Measurements from ENCODE around the gene AXIN2. TPM values are rescaled to one million over a fixed set of nuclear protein-coding genes. Genes with fewer than 3 reads are reported as not detected.

AXIN2 gene
- total RNA-seq, 2 donors from 2014 or later, result 21.2 to 23.5 TPM

DNA sequence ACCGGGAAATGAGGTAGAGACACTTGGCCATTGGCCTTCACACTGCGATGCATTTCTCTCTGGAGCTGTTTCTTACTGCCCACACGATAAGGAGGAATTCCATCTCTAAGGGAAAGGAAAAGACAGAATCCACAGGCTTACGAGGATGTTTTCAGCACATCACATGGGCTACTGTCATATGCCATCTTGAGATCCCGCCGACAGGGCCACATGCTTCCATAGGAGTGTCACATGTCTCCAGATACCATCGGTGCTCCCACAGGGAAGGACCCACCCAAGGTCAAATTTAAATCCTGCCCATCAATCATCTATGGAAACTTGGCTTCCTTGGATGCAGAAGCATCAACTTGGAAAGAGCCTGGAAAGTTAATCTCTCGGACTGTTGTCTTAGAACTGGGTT, 20.0 kb downstream of the AXIN2 start:
- DNase-seq (ENCODE audit: low spot score), result peak; percentile 44
- intact Hi-C loops (cut with DNase I), result no loop called here

DNA sequence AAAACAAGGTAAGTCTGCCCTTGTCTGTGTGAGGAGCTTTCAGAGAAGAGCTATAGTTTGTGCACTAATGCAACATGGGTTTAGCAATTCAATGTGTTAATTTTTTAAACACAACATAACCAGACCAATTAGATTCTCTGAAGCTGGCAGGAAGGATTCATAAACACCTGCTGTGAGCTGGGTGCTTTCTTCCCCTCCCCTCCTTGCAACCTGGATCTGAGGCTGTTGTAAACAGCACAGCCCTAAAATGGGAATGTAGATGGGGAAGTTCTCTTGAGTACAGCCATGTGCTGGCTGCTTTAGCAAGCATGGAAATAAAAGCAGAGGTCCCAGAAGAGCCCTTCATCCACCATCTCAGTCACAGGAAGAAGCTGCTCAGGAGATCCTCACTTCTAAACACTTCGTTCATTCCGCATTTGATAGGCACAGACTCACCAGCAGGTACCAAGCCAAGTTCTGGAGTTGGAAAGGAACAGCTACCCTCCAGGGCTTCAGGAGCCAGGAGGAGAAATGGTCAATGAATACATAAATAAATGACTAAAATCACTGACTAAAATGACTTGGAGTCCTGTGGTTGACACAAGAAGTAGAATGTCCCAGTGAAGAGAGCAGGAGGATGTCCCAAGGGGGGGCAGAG, 21.7 kb downstream of the AXIN2 start:
- intact Hi-C loops (cut with DNase I), result no loop called here
- DNase-seq (ENCODE audit: low spot score), result no peak

- intact Hi-C loops (cut with DNase I), result no loop called here
- peak; percentile 34 for DNase-seq (ENCODE audit: low spot score)
Measured at GRCh38 chr17:65538675-65539529, 22.5 kb downstream of the AXIN2 start.

DNA sequence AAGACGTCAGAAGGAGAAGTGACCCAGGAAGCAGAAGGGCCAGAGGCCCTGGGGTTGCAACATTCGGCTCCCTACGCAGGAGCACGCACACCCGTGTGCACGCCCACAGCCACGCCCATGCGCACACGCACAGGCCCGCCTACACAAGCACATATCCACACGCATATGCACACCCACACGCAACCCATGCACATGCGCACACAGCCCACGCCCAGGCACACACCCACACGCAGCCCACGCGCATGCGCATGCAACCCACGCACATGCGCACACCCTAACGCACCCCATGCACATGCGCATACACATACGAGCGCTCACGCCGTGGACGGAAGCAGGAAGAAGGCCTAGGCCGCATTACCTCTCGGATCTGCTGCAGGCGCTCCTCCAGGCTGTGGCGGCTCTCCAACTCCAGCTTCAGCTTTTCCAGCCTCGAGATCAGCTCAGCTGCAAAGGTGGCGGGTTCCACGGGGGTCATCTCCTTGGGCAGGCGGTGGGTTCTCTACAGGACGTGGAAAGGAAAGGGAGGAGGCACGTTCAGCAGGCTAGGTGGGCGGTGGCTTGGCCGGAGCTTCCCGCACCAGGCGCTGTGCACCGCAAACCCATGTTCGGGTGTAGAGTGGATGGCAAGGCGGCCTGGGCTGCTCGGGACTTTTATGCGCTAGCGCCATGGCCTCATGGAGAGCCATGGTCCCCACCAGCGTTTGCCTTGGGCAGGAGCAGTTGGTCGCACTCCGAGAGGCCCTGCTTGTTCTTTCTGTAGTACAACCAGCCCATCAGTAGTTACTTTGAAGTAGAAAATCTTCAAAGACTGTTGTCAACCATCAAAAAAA, 23.4 kb downstream of the AXIN2 start:
- peak; percentile 78 for DNase-seq (ENCODE audit: low spot score)

GRCh38 chr17:65537343-65537844, 24.1 kb downstream of the AXIN2 start:
- DNase-seq (ENCODE audit: low spot score), result peak; percentile 78

More for the DNA sequence above, 23.4 kb downstream of the AXIN2 start:
- intact Hi-C loops (cut with DNase I), result no loop called here

GRCh38 chr17:65536573-65537342, 24.7 kb downstream of the AXIN2 start:
- no peak for DNase-seq (ENCODE audit: low spot score)
- intact Hi-C loops (cut with DNase I), result no loop called here

More at GRCh38 chr17:65537343-65537844, 24.1 kb downstream of the AXIN2 start:
- intact Hi-C loops (cut with DNase I), result no loop called here

- peak; percentile 53 for DNase-seq (ENCODE audit: low spot score)
- intact Hi-C loops (cut with DNase I), result no loop called here
Measured at GRCh38 chr17:65535777-65536572, 25.5 kb downstream of the AXIN2 start.

GRCh38 chr17:65533852-65534457, 27.5 kb downstream of the AXIN2 start:
- intact Hi-C loops (cut with DNase I), result no loop called here
- peak; percentile 31 for DNase-seq (ENCODE audit: low spot score)

GRCh38 chr17:65533056-65533745, 28.2 kb downstream of the AXIN2 start:
- DNase-seq (ENCODE audit: low spot score), result peak; percentile 64
- intact Hi-C loops (cut with DNase I), result no loop called here

DNA sequence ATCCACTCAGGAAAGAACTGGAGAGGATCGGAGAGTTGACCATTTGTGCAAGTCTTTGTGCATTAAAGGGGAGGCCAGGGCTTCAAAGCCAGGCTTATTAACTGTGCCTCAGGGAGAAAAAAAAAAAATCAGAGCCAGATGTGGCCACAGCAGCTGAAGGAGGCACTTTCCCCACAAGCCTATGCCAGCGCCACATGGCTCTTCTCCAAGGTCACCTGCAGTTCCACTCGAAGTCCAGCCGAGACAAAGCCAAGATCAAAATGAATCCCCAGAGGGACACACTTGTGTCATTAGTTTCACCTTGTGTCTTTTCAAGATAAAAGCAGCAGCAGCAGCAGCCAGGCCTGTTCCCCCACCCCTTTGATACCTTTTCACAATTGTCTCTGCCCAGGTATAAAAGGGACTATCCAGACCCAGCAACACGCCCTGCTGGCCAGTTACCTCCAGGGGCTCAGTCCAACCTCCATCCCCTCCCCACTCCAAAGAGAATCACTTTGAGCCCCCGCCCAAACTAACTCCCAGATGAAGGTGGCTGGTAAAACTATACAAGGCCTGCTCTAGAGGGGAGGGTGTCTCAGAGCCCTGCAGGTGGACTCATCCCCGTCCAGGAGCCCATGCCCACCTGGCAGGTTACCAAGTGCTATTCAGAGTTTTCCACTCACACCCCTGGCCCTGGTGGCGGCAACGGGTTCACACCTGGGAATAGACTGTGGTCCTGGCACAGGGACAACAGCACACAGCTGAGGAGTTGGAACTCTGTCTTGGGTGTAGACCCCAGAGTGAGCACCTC, 29.2 kb downstream of the AXIN2 start:
- DNase-seq (ENCODE audit: low spot score), result peak; percentile 69
- intact Hi-C loops (cut with DNase I), result no loop called here

DNA sequence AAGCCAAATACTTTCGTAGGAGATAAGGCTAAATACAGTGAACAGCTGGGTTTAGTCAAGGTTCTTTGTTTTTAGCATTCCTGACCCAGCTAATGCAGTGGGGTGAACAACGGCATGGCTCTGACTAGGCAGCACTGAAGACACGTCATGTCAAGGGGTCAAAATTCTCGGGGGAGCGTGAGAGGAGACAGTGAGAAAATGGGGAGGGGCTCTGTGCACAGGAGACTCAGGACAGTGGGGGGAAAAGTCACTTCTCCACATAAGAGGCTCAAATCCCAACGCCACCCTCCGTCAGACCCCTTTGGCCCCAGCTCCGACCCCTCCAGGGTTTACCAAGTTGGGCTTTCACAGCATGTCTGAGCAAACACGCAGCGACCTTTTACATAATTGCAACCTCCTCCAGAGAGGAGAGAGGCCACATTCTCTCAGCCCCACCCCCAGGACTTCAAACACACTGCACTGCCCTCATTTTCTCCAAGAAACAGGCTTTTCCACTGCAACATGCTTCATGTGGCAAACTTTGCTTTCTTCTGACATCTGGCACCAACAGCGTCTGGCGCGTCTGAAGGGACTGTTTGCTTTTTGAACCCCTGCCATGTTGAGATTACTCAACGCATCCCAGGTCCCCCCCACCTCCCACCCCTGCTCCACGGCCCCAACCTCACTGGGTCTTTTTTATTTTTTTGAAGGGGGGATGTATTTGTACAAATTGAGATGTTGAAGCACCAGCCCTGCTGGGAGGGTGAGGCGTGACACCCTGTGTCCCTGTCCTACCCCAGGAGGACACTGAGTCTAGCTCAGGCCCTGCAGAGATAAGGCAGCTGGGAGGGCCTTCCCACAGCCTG, 30.0 kb downstream of the AXIN2 start:
- DNase-seq (ENCODE audit: low spot score), result peak; percentile 89

GRCh38 chr17:65530523-65531255, 30.8 kb downstream of the AXIN2 start:
- DNase-seq (ENCODE audit: low spot score), result peak; percentile 9
- intact Hi-C loops (cut with DNase I), result no loop called here

More for the DNA sequence above, 30.0 kb downstream of the AXIN2 start:
- intact Hi-C loops (cut with DNase I), result no loop called here

GRCh38 chr17:65529761-65530522, 31.5 kb downstream of the AXIN2 start:
- intact Hi-C loops (cut with DNase I), result no loop called here
- DNase-seq (ENCODE audit: low spot score), result peak; percentile 43

- DNase-seq (ENCODE audit: low spot score), result peak; percentile 28
- intact Hi-C loops (cut with DNase I), result no loop called here
Measured at GRCh38 chr17:65529040-65529633, 32.3 kb downstream of the AXIN2 start.
